Measurements from ENCODE around the gene CRHR2. TPM values are rescaled to one million over a fixed set of nuclear protein-coding genes. Genes with fewer than 3 reads are reported as not detected.

The CRHR2 gene
- total and polyA plus RNA-seq, 2 experiments from 2014 or later, result 0.14 to 1.4 TPM

- H3K79me2 ChIP-seq (replicated peaks; ENCODE audit: insufficient read depth), result no peaks in the 10 kb centered on the region
- no peak overlapping the region for H2AFZ ChIP-seq
- ATAC-seq (peak; percentile 41), DNase-seq (ENCODE audit: low spot score) (peak; percentile 36)
- no peak overlapping the region for H3K27ac Mint-ChIP-seq
- H3K4me1 Mint-ChIP-seq, result peaks cover 11% of the 10 kb centered on the region
- H3K9me3 Mint-ChIP-seq, result no peaks in the 10 kb centered on the region
- no peak overlapping the region for H3K4me2 ChIP-seq
- H3K27me3 ChIP-seq (ENCODE audit: insufficient read depth), result no peaks in the 10 kb centered on the region
- no peaks in the 10 kb centered on the region for H3F3A ChIP-seq (replicated peaks; ENCODE audit: low read depth)
- peaks cover 10% of the 10 kb centered on the region for H3K36me3 Mint-ChIP-seq (ENCODE audit: low read depth)
- H3K4me3 ChIP-seq, result no peak overlapping the region
- peaks cover 4% of the 10 kb centered on the region; the same call in 1 of the 2 replicates for H4K20me1 ChIP-seq (replicated peaks; ENCODE audit: insufficient read depth)
- no peak overlapping the region for H3K27ac ChIP-seq (ENCODE audit: low read depth)
- no peaks in the 10 kb centered on the region for H3K36me3 ChIP-seq (ENCODE audit: insufficient read depth)
- H3K4me1 ChIP-seq (ENCODE audit: insufficient read depth), result no peaks in the 10 kb centered on the region; the same call in 1 of the 2 replicates
- no peak overlapping the region for H3K4me3 Mint-ChIP-seq
- TF ChIP-seq CREB1 (CRISPR knock-in tag; IDR thresholded peaks at IDR 0.05; ENCODE audit: low read depth) (no peak), CTCF (conservative IDR thresholded peaks at IDR 0.05; ENCODE audit: low read depth in 2 of 2) (0 out of 4 replicates have a peak, but pooled peaks of 1 of the 2 experiments have one; percentile 9)
- H3K27me3 Mint-ChIP-seq (ENCODE audit: insufficient read depth, low read depth, poor library complexity), result peaks cover 16% of the 10 kb centered on the region
- H3K9me2 ChIP-seq (ENCODE audit: insufficient read depth), result no peaks in the 10 kb centered on the region
These were observed 31.8 kb downstream of the CRHR2 start for GRCh38 chr7:30650421-30650808.

GRCh38 chr7:30649717-30650420 lies 32.4 kb downstream of the CRHR2 start:
- no peaks in the 10 kb centered on the region for H3K9me3 Mint-ChIP-seq
- H3K4me3 ChIP-seq, result no peak overlapping the region
- H3K4me1 ChIP-seq (ENCODE audit: insufficient read depth), result no peaks in the 10 kb centered on the region; the same call in 1 of the 2 replicates
- no peaks in the 10 kb centered on the region for H3K36me3 ChIP-seq (ENCODE audit: insufficient read depth)
- peaks cover 15% of the 10 kb centered on the region for H3K27me3 Mint-ChIP-seq (ENCODE audit: insufficient read depth, low read depth, poor library complexity)
- DNase-seq (ENCODE audit: low spot score) (no peak), ATAC-seq (no peak; the same call in 2 of the 3 replicates)
- no peaks in the 10 kb centered on the region for H3K9me2 ChIP-seq (ENCODE audit: insufficient read depth)
- H4K20me1 ChIP-seq (replicated peaks; ENCODE audit: insufficient read depth), result peaks cover 4% of the 10 kb centered on the region; the same call in 1 of the 2 replicates
- TF ChIP-seq ZNF114 (CRISPR knock-in tag; IDR thresholded peaks at IDR 0.05) (no peak), EZH2 (IDR thresholded peaks at IDR 0.05; ENCODE audit: low read depth, unreplicated experiment) (no peak), STAT1 (IDR thresholded peaks at IDR 0.05; ENCODE audit: unreplicated experiment) (no peak), NANOG (IDR thresholded peaks at IDR 0.05; ENCODE audit: borderline replicate concordance) (no peak)
- H3K36me3 Mint-ChIP-seq (ENCODE audit: low read depth), result peaks cover 16% of the 10 kb centered on the region
- no peak overlapping the region for H2AFZ ChIP-seq
- no peak overlapping the region for H3K27ac Mint-ChIP-seq
- H3F3A ChIP-seq (replicated peaks; ENCODE audit: low read depth), result no peaks in the 10 kb centered on the region
- no peak overlapping the region for H3K27ac ChIP-seq (ENCODE audit: low read depth)
- no peaks in the 10 kb centered on the region for H3K79me2 ChIP-seq (replicated peaks; ENCODE audit: insufficient read depth)
- H3K4me1 Mint-ChIP-seq, result peaks cover 11% of the 10 kb centered on the region
- no peak overlapping the region for H3K4me2 ChIP-seq
- no peaks in the 10 kb centered on the region for H3K27me3 ChIP-seq (ENCODE audit: insufficient read depth)
- H3K4me3 Mint-ChIP-seq, result no peak overlapping the region

Measured in GM23338 (cell line).